Measurements from ENCODE around the gene SCARB1.

GRCh38 chr12:124822218-124822617, 41.4 kb downstream of the SCARB1 start:
- no peak for TF ChIP-seq ZNF396 (CRISPR knock-in tag; IDR thresholded peaks at IDR 0.05; ENCODE audit: borderline replicate concordance)
- TF ChIP-seq JUN (CRISPR knock-in tag; IDR thresholded peaks at IDR 0.05): no peak
- TF ChIP-seq CTCF (IDR thresholded peaks at IDR 0.05): no peak

All from WTC11 (cell line).